Left lung (tissue), 14 donors: Measurements from ENCODE around the gene TTC22. TPM values are rescaled to one million over a fixed set of nuclear protein-coding genes. Genes with fewer than 3 reads are reported as not detected.
A peak's percentile ranks its signal among the peaks of the same experiment; 100 is the strongest.

Source experiments
- ATAC-seq: fragments of 200-7000 bp; cut with Tn5 transposase; one replicate; pipeline ENCODE4 v1.9.1; 2020; ENCODE audit warnings: moderate library complexity
- DNase-seq, 4 donors: peaks; one replicate each; pipeline ENCODE4 v3.0.0-alpha.2; 2013 to 2020
- H3K27ac ChIP-seq, 2 donors: fragments of 200-600 bp; sonication (generic) in 1 of 2; one replicate each; pipeline versions ENCODE4 v1.5.0 to v1.8.0; 2020 to 2021
- H3K27me3 ChIP-seq, 2 donors: fragments of 200-600 bp; sonication (generic) in 1 of 2; one replicate each; pipeline versions ENCODE4 v1.5.0 to v1.8.0; 2020 to 2021
- H3K36me3 ChIP-seq, 2 donors: fragments of 200-600 bp; sonication (generic) in 1 of 2; one replicate each; pipeline versions ENCODE4 v1.5.0 to v1.8.0; 2020 to 2021
- H3K4me1 ChIP-seq, 2 donors: fragments of 200-600 bp; one replicate each; pipeline ENCODE4 v1.8.0; 2021
- H3K4me3 ChIP-seq, 2 donors: fragments of 200-600 bp; sonication (generic) in 1 of 2; one replicate each; pipeline versions ENCODE4 v1.5.0 to v1.8.0; 2020 to 2021; ENCODE audit warnings: mild to moderate bottlenecking in 1 of 2
- H3K9me3 ChIP-seq, 2 donors: fragments of 200-600 bp; sonication (generic) in 1 of 2; one replicate each; pipeline versions ENCODE4 v1.5.0 to v1.8.0; 2020 to 2021
- intact Hi-C, 2 donors: fragments of 100-400 bp; cut with DNase I; formaldehyde crosslinking; loops; one replicate each; pipeline versions ENCODE4 v1.11.2 to v1.14.2; 2022
- long read RNA-seq, 12 donors: library from polyadenylated mRNA in 2 of 12; unstranded in 2 of 12; transcript quantifications; one replicate each; pipeline ENCODE4 v2.0.0 and lab custom pipeline, GENCODE V29; 2019 to 2026
- polyA plus RNA-seq, 6 donors: library from polyadenylated mRNA; unstranded; fragments of 120-200 nt; gene quantifications; one replicate each; pipeline ENCODE4 v1.2.1, GENCODE V29; 2013; ENCODE audit not compliant: insufficient read length in 6 of 6
- total RNA-seq, 2 donors: library from RNA; stranded (reverse); fragmentation: NEBNext Ultra II Directional; extraction: Animal tissue kit (Norgen Biotek cat#: 25700); gene quantifications; one replicate each; pipeline ENCODE4 v1.2.1, GENCODE V29; 2021
- TF ChIP-seq, protein P1 (sequence below), 2 donors: fragments of 200-600 bp; sonication (generic) in 1 of 2; IDR thresholded peaks; one replicate each; pipeline versions ENCODE4 v1.5.0 to v1.8.0; 2021; ENCODE audit warnings: antibody characterized with exemption in 2 of 2
- donor health status: DM: no; HTN: yes; CAD: no.
- donor health status: DM: no; HTN: no; CAD: no.

TTC22 gene
- total RNA-seq (1 to 10 TPM; 4.8 to 7.7 TPM), polyA plus RNA-seq (1 to 10 TPM; 2.9 to 5.1 (median 3.9) TPM)
- long read RNA-seq, donor 1, partial matches to known transcripts, result 0 of 2 reads
- long read RNA-seq, donor 1, other reads (novel, unspliced or antisense), result 0 of 2 reads
- long read RNA-seq, donor 2, partial matches to known transcripts, result 0 of 1 reads
- long read RNA-seq, donor 2, other reads (novel, unspliced or antisense), result 0 of 1 reads
- long read RNA-seq, donor 3, result 0 reads
- long read RNA-seq, donor 4, partial matches to known transcripts, result 2 of 4 reads
- long read RNA-seq, donor 4, other reads (novel, unspliced or antisense), result 1 of 4 reads
- long read RNA-seq, donor 5, partial matches to known transcripts, result 0 of 1 reads
- long read RNA-seq, donor 5, other reads (novel, unspliced or antisense), result 0 of 1 reads
- long read RNA-seq, donor 6, result 0 reads
- long read RNA-seq, donor 7, partial matches to known transcripts, result 0 of 1 reads
- long read RNA-seq, donor 7, other reads (novel, unspliced or antisense), result 0 of 1 reads
- long read RNA-seq, donor 8, partial matches to known transcripts, result 0 of 1 reads
- long read RNA-seq, donor 8, other reads (novel, unspliced or antisense), result 0 of 1 reads
- long read RNA-seq, donor 9, result 0 reads
- long read RNA-seq, donor 10, result 0 reads
- long read RNA-seq, donor 11, partial matches to known transcripts, result 0 of 1 reads
- long read RNA-seq, donor 11, other reads (novel, unspliced or antisense), result 0 of 1 reads
- long read RNA-seq, donor 12, partial matches to known transcripts, result 6 of 6 reads
- long read RNA-seq, donor 12, other reads (novel, unspliced or antisense), result 0 of 6 reads

DNA sequence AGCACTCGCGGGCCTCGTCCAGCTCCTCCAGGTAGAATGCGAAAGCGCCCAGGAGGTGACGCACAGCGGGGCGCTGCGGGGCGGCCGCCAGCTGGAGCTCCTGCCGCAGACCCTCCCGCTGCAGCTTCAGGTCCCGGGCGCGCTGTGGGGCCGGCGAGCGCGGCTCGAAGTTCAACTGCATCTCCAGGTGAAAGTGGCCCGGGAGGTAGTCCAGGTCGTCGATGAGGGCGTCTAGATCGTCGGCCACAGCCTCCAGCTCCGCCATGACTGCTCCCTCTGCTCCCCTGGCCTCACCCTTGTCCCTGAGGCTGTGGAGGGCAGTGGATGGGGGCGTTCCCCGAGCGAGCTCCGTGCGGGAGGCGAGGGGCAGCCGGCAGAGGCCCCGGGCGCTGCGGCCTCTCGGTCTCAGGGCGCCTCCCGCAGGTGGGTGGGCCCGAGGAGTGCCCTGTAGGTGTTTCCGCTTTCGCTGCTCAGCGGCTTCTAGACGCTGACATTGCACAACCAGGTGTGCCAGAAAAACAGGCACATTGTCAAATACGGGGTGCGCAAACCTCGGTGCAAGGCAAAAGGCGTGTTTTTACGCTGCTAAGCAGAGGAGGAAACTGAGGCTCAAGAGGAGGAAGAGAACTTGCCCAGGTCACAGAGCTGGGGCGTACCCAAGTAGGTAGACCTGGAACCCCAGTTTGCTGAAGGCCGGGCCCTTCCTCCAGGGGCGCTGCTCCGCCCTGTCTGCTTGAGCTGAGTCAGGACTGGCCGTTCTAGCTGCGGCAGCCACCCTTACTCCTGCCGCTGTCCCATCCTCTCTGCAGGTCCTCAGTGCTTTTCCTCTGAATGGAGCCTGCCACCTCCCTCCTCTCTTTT lies at the start of gene TTC22:
Gene TTC22, minus strand, starts transcription at position 425 of the 861 bp plus-strand sequence. Its CDS starts 160 bp downstream, at position 265.
- intact Hi-C loops, result no loop called here
- DNase-seq (peak; percentile 34 to 90 (median 68)), ATAC-seq (peak; percentile 93)
- TF ChIP-seq, protein P1, sequence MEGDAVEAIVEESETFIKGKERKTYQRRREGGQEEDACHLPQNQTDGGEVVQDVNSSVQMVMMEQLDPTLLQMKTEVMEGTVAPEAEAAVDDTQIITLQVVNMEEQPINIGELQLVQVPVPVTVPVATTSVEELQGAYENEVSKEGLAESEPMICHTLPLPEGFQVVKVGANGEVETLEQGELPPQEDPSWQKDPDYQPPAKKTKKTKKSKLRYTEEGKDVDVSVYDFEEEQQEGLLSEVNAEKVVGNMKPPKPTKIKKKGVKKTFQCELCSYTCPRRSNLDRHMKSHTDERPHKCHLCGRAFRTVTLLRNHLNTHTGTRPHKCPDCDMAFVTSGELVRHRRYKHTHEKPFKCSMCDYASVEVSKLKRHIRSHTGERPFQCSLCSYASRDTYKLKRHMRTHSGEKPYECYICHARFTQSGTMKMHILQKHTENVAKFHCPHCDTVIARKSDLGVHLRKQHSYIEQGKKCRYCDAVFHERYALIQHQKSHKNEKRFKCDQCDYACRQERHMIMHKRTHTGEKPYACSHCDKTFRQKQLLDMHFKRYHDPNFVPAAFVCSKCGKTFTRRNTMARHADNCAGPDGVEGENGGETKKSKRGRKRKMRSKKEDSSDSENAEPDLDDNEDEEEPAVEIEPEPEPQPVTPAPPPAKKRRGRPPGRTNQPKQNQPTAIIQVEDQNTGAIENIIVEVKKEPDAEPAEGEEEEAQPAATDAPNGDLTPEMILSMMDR (IDR thresholded peaks at IDR 0.05), result peak; percentile 23 to 44
- peak within 1 kb of the TSS; percentile 36 to 75 for H3K27ac ChIP-seq
- H3K36me3 ChIP-seq, result no peaks in the 10 kb centered on the region
- H3K9me3 ChIP-seq, result no peaks in the 10 kb centered on the region
- peaks cover 12 to 41% of the 10 kb centered on the region in 2 donors for H3K27me3 ChIP-seq
- H3K4me1 ChIP-seq, result peaks cover 0 to 30% of the 10 kb centered on the region in 2 donors
- H3K4me3 ChIP-seq, result peak within 1 kb of the TSS; percentile 29 to 50

DNA sequence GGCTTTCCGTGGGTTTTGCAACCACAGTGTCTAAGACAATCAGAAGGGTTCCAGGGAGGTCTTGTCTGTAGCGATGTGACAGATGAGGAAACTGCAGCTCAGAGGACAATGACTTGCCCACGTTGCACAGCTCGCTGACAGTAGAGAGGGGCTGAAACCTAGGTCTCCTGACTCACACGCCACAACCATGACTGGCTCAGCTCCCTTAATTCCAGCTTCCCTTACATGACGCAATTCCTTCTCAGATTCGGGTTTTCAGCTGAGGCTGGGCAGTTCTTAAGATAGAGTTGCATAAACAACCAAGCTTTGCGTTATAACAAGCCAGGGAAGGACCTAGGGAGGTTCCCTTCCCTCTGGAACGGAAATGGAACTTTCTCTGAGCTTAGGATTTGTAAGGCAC lies 49.6 kb upstream of the TTC22 start:
- TF ChIP-seq, protein P1 (IDR thresholded peaks at IDR 0.05), result no peak
- peak; percentile 47 for ATAC-seq

DNA sequence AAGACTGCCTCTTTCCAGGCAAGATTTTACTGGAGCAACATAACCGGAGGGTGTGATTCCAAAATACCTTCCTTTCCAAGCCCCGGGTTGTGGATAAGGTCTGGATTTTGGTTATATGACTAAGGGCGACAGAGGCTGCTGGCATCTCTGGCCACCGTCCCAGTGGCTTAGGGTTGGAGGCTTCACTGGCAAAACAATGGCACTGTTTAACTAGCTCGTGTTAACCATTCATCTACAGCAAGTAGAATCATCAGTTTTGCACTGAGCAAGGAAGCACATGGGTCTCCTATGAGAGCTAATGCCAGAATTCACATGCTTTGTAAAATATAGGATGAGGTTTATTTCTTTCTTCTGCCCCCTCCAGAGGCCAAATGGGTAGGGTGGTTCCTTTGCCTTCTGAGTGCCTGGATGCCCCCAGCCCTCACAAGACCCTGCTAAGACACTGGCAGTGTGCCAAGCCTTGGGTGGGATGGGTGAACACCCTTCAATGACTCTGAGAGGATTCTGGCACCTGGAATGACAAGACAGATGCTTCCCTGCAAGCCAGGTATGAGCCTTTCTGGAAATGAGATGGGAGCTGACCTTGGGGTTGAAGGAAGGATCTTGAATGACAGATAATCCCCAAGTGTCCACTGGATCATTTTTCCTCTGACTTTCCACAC lies 49.1 kb upstream of the TTC22 start:
- intact Hi-C loops, result no loop called here
- peaks cover 0 to 75% of the 10 kb centered on the region in 2 donors for H3K36me3 ChIP-seq
- no peaks in the 10 kb centered on the region for H3K27me3 ChIP-seq
- H3K4me1 ChIP-seq, result peaks cover 0 to 5% of the 10 kb centered on the region in 2 donors
- ATAC-seq (no peak), DNase-seq (no peak)
- H3K9me3 ChIP-seq, result no peaks in the 10 kb centered on the region
- TF ChIP-seq, protein P1 (IDR thresholded peaks at IDR 0.05), result no peak
- H3K27ac ChIP-seq, result no peak overlapping the region
- H3K4me3 ChIP-seq, result no peak overlapping the region

More for the DNA sequence above, 49.6 kb upstream of the TTC22 start:
- H3K4me3 ChIP-seq, result no peak overlapping the region
- DNase-seq, result peak in 1 of 4 donors; percentile 45
- no peaks in the 10 kb centered on the region for H3K27me3 ChIP-seq
- no peak overlapping the region for H3K27ac ChIP-seq
- no peaks in the 10 kb centered on the region for H3K9me3 ChIP-seq
- intact Hi-C loops, result no loop called here
- peaks cover 0 to 80% of the 10 kb centered on the region in 2 donors for H3K36me3 ChIP-seq
- peaks cover 0 to 5% of the 10 kb centered on the region in 2 donors for H3K4me1 ChIP-seq

DNA sequence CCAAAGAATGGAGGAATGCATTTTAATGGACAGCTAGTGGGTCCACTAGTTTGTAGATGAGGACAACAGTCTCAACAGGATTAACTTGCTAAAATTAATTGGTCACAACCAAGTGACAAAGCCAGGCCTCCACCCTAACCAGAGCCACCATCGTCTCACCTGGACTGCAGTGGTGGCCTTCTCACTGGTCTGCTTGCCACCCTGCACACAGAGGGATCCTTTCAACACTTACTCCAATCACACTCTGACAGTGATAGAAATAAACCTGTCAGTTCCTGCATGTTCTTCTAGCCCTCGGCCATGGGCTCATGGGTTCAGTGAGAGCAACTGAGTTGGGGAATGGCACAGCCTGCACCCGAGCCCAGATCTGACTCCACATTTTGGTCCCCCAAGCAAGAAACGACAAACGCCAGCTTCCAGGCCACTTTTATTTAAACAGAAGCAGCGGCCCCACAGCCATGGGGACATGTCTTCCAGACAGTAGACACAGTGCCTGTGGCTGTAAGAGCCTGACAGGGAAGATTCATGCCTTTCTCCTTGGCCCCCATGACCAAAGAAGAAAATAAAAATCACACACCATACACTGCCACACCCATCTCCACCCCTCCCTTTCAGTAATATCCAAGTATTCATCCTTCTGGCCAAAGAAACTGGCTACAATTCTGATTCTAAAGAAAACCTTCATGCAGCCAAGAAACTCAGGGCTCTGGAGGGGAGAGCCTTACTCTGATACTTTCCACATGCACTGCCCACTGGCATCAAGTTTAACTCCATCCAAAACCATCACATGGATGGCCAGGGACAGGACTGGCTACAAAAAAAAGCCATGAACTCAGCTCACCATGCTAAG lies 48.3 kb upstream of the TTC22 start:
- no peaks in the 10 kb centered on the region for H3K27me3 ChIP-seq
- intact Hi-C loops, result no loop called here
- TF ChIP-seq, protein P1 (IDR thresholded peaks at IDR 0.05), result no peak
- H3K4me1 ChIP-seq, result peaks cover 0 to 5% of the 10 kb centered on the region in 2 donors
- H3K4me3 ChIP-seq, result no peak overlapping the region
- H3K9me3 ChIP-seq, result no peaks in the 10 kb centered on the region
- DNase-seq, result no peak
- no peak for ATAC-seq
- no peak overlapping the region for H3K27ac ChIP-seq
- H3K36me3 ChIP-seq, result peaks cover 0 to 68% of the 10 kb centered on the region in 2 donors
